ENCODE results near the gene RNF123.
"Not testable (repeated sequence)": the region's sequence is repeated elsewhere in the genome, so short reads cannot be mapped to it uniquely, and the experiment has no call there.

RNF123 gene

DNA sequence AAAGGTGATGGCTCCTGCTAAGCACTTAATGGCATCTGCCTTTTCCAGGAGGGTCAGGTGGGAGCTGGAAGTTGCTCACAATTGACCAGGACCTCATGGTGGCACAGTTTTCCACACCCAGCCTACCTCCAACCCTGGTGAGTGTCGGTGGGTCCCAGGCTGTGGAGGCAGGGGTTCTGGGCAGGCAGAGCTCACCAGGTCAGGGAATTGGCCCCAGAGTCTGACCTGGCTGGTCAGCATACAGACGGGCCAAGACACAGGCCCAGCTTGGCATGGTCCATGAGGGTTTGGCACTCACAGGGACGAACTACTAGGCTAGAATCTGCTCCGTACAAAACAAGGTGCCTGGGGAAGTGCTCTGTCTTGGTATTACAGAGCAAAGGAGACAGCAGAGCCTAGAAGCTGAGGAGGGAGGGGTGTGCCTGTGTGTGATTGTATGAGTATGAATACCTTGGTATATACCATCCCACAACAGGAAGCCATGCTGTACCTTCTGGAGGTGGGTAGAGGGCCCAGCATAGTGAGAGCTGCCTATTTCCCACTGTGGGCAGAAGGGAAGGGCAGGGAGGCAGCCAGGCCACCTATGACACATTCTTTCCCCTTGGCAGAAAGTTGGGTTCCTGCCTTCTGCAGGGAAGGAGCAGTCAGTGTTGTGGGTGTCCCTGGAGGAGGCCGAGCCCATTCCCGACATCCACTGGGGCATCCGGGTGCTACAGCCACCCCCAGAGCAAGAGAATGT lies 8.7 kb upstream of the RNF123 start:
- no peak for DNase-seq (ENCODE audit: low read depth in 2 of 2)

DNA sequence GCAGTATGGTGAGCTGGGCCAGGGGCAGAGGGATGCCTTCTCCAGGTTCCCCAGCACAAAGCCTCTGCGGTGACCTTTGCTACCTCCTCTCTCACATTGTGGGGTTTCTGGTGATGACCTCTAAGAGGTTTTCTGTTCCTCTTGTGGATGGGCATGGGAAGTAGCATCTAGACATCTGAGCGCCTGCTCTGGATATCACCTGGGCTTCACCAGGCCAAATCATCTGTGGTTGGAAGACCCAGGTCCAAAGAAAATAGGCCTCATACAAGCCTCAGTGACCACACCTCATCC lies 8.2 kb upstream of the RNF123 start:
- no peak for DNase-seq (ENCODE audit: low read depth in 2 of 2)

DNA sequence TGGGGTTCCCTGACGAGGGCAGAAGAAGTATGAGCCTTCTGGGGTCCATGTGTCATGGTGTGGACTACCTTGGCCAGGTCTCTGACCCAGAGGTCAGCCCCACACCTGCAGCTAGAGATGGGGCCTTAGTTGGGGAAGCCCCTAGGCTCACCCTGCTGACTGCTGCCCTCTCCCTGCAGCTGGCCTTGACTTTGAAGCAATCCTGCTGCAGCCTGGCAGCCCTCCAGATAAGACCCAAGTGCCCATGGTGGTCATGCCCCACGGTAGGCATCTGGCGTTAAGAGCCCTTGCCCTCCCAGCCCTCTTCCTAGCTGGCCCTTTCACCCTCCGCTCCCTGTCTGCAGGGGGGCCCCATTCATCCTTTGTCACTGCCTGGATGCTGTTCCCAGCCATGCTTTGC lies 7.8 kb upstream of the RNF123 start:
- no peak for DNase-seq (ENCODE audit: low read depth in 2 of 2)

DNA sequence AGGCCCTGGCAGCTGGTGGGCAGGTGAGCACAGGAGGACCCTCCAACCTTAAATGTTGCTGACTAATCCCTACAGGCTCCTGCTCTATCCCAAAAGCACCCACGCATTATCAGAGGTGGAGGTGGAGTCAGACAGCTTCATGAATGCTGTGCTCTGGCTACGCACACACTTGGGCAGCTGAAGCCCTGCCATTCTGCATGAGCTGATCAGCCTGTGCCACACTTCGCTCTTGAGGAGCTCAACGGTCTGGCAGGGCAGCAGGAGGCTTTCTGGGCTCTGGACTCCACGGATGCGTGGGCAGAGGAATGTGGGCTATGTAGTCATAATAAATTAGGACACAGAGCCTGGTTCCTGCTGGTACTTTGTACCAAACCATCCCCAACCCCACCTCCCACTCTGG lies 6.2 kb upstream of the RNF123 start:
- no peak for DNase-seq (ENCODE audit: low read depth in 2 of 2)

DNA sequence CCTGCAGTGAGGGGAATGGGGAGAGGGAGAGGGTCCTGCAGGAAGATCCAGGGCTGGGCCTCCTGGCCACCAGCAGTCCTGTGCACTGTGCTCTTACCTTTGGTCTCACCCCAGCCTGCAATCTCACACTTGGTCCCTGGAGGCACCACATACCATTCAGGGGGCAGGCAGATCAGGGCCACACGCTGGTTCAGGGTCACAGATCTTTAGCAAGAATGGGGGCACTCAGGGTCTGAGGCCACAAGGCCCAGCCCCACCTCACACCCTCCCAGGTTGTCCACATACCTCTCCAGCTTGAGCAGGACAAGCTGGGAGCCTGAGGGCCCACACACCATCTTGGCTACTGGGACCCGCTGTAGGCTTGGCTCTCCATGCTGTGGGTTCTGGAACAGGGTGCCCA lies 4.9 kb upstream of the RNF123 start:
- DNase-seq (ENCODE audit: low read depth in 2 of 2), result not testable (repeated sequence)

DNA sequence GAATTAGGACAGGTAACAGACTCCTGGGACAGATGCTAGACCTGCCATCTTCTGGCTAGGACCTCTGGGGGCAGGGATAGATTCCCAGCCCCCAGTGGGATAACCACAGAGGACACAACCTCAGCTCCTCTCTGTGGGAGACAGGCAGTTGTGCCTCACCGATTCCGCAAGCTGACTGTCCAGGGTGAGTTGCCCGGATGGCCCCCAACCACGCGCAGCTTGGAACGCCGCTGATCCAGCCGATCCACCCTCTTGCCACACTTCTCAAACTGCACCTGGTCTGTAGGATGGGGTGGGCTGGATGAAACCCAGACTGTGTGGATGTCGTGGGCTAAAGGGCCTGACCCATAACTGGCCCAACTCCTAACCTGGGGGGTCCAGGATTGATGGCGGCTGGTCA lies 4.3 kb upstream of the RNF123 start:
- not testable (repeated sequence) for DNase-seq (ENCODE audit: low read depth in 2 of 2)

DNA sequence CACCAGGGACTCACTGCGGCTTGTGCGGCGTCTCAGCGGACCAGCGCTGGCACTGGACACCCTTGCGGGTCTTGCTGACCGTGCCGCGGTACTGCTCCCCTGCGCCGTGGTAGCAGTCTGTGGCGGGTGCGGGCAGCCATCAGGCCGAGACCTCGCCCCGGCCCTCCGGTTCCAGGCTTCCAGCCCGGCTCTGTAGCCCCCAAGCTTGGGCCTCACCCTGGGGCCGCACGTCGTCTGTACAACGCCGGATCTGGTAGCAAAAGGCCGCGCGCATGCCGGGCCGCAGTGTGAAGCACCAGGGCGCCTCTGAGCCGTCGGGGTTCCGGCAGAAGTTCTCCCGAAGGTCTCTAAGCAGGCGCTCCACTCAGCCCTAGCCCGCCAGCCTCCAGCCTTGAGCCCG lies 3.5 kb upstream of the RNF123 start:
- DNase-seq (ENCODE audit: low read depth in 2 of 2), result not testable (repeated sequence)

DNA sequence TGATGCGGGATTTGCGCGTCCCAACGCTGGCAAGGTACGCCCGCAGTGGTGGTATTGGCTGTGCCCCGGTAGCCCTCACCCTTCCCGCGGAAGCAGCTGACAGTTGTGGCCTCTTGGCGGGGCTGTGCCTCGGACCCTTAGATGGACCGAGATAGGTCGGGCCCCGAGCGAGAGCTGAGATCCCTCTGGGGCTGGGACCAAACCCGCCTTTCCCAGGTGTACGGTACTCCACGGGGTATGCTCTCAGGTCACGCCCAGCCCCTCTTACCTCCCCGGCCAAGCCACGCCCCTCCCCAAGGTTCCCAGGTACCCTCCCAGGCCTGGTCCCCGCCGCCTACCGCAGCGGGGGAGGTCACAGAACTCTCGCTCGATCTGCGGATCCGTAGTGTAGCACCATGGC lies 3.0 kb upstream of the RNF123 start:
- DNase-seq (ENCODE audit: low read depth in 2 of 2), result not testable (repeated sequence)

DNA sequence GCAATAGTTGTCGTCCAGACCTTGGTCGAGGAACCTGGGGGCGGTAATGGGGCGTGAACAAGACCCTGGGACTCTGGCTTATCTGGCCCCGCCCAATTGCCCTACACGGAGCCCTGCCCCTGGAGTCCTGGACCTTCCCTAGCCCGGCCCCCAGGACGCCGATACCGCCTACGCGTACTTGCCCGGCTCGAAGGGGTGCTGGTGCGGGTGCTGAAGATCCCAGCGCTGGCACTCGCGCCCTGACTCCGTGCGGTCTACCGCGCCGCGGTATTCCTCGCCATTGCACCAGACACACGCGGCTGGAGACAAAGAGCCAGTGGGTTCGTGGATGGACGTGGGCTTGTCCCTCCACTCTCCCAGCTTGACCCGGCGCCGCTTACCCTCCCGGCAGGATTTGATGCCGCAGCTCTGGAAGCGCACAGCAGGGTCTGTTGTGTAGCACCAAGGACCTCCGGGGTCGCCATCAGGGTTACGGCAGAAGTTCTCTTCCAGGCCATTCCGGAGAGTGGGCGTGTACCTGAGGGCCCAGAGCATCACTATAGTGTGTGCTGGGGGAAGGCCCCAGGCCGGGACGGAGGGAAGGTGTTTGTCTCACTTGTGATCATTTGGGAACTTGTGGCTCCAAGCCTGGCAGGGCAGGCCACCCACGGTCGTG lies 2.5 kb upstream of the RNF123 start:
- peak in 1 of 2 donors; percentile 48 for DNase-seq (ENCODE audit: low read depth in 2 of 2)

DNA sequence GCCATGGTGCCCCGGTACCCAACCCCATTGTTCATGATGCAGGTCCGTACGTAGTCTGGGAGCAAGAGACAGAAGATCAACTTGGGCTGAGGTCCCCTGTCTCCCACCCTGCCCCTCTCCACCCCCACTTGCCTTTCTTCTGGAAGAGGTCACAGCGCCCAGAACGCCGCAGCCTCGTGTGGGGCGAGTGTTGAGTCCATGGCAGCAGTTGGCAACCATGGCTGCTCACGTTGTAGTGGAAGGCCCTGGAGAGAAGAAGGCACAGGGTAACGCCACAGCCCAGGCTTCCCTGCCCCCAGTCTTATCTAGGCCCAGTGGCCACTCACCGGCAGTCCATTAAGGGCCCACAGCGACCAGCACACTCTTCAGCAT lies 1.9 kb upstream of the RNF123 start:
- not testable (repeated sequence) for DNase-seq (ENCODE audit: low read depth in 2 of 2)

DNA sequence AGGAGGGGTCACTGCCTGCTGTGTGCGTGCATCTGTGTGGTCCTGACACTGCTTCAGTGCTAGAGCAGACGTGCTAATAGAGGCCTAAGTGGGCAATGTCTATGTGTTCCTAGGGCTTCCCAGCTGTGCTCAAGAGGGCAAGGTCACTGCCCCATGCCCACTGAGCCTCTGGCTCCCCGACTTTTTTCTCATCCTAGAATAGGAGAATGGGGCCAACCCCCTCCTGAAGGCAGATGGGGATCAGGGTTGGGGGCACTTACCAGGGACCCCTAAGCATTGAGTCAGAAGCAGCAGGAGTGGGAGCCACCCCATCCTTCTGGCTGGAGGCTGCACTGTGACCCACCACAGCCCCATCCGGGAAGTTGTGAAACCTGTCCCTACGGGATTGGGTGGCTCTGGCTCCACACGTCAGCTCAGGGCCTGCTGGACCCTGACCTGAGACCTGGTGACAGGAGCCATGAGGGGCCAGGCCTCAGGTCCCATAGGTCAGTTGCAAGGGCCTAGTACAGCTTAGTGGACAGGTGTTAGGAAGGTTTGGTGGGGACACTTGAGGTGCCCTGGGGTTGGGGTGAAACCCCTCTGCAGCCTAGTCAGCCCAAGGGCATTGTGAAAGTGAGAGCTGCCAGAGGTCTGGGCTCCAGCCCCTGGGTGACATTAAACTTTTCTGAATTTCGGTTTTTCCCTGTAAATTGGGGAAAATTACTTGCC lies 865 bp upstream of the RNF123 start:
- DNase-seq (ENCODE audit: low read depth in 2 of 2), result not testable (repeated sequence)

DNA sequence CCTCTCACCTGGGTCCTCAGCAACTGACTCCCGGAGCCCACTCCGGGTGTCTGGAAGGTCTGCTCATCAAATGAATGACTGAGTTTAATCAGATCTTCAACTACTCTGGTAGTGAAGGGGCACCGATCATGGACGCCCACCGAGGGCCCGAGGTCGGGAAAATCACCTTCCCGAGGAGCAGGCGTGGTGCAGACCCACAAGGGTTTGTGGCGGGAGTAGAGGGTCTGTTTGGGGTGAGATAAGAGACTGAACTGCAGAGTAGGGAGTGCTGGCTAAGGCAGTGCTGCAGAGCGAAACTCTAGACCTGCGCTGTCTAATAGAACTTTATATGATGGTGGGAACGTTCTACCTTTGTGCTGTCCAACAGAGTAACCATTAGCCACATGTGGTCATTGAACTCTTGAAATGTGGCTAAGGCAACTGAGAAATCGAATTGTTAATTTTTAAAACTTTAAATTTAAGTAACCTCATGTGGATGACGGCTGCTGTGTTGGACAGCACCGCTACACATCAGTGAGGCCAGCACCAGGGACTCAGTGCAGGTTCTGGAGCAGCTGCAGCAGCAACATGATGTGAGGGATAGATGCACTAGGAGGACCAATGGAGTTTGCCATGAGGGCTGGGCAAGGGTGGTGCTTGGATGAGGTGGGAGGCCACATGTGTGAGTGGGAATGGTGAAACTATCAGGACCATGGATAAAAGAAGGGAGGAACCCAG lies 709 bp downstream of the RNF123 start:
- DNase-seq (ENCODE audit: low read depth in 2 of 2), result not testable (repeated sequence)

DNA sequence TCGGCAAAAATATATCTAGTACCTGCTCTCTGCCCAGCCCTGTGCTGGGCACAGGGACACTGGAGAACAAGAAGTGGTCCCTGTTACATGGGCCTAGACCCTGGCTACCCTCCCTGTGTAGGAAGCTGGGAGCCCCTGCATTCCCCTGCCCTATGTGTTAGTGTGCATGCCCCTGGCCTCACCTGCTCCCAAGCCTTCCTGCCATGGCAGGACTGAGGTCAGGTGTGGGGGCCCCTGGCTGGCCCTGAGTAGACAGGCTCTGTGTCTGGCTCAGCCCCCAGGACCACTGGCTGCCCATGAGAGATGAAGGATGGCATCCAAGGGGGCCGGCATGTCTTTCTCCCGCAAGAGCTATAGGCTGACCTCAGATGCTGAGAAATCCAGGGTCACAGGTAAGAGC lies 1.5 kb downstream of the RNF123 start:
- DNase-seq (ENCODE audit: low read depth in 2 of 2), result not testable (repeated sequence)

DNA sequence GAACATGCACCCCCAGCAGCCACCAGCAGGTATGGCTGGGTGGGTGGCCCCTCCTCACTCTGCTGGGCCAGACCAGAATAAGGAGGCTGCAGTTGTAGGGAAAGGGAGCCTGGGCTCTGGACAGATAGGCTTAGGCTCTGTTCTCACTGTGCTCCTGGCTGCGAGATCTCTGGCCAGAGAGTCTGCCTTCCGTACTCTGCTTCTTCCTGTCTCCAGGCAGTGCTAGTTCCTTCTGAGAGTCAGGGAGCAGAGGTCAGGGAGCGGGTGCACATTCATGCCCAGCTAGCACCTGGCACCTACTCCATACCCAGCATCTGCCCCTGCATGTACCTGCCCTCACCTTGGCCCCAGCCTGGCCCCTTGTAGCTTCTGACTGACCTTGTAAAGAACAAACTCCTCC lies 2.1 kb downstream of the RNF123 start:
- DNase-seq (ENCODE audit: low read depth in 2 of 2), result not testable (repeated sequence)

DNA sequence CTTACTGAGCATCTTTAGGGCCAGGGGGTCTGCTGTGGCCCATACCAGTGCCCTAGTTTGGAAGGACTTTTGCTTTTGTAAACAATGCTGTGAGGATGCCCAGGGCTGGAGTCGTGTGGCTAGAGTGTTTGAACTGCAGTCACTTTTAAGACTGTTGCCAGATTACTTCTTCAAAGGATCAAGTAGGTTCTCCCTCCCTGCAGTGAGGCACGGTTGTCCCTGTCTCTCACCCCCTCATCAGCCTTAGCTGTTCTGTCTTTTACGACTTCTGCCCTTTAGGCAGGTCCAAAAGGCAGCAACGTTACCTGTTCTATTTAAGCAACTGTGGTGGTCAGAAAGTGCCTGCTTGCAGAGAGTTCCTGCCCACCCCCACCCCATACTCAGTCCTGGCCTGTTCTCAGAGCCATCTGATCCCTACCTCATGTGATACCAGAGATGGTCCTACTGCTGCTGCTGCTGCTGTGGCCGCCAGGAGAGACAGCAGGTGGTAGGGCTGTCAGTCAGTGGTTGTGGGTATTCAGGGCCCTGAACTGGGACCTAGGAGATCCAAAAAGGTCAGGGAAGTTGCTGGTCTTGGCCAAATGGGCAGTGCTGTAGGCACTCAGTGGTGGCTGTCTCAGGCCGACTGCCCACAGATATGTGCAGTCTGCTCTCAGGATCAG lies 5.2 kb downstream of the RNF123 start:
- DNase-seq (ENCODE audit: low read depth in 2 of 2), result not testable (repeated sequence)

DNA sequence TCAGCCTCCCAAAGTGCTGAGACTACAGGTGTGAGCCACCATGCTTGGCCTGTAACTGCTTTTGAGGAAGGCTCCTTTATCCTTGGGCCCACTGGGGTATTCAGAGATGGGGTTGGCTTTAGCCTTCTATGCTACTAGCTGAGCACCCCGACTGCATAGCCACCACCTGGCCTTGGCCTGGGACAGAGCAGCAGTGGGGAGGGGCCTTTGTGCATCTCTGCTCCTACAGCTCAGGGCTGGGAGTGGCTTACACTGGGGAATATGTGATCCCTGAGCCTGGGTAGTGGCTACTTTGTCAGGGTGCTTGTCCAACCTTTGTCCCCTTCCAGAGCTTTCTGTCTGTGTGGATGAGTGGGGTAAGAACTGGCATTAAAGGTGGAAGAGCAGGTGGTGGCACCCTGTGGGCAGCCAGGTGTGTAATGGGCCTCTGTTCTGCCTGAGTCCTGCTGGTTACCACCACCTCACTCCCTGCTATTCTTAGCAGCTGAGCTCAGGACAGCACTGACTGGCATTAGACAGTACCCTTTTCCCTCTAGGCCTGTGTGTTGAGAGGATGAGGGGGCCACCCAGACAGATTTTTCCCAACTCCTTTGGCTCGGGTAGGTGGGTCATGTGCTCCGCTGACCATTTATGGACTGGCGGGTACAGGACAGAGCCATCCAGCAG lies 6.1 kb downstream of the RNF123 start:
- not testable (repeated sequence) for DNase-seq (ENCODE audit: low read depth in 2 of 2)

DNA sequence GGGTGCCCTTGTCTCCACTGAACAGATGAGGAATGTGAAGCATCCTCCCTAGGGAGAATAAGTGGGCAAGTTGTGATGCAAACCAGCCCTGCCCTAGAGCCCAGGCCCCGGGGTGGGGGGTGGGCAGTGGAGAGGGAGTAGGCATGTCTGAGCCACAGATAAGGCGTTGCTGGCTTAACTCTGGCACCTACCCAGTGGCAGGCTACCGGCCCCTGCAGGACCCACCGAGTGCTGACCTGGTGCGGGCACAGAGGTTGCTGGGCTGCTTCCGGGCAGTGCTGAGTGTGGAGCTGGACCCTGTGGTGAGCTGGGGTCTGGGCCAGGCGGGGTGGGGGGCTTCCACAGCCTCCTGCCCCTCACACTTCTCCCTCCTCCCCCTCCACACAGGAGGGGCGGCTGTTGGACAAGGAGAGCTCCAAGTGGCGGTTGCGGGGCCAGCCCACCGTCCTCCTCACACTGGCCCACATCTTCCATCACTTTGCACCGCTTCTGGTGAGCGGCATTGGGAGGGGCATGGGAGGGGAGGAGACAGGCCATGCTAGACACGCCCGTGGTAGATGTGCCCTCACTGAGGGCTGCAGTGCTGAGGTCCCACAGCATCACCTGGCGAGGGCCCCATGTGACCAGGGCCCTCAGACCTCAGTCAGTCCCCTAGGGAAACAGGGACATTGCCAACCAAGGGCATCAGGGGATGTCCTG lies 10.1 kb downstream of the RNF123 start:
- no peak for DNase-seq (ENCODE audit: low read depth in 2 of 2)

DNA sequence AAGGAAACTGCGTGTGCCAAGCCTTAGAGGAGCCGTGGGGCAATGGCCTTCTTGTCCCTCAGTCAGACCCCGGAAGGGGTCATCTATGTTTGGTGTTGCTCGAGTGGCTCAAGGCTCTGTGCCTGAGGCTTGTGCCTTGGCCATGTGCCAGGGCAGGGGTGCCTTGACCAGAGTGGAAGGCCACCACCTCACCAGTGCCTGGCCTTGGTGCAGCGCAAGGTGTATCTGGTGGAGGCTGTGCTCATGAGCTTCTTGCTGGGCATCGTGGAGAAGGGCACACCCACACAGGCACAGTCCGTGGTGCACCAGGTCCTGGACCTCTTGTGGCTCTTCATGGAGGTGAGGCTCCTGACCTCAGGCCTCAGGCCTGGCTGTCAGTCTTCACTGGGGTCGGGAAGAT lies 10.7 kb downstream of the RNF123 start:
- DNase-seq (ENCODE audit: low read depth in 2 of 2), result no peak

DNA sequence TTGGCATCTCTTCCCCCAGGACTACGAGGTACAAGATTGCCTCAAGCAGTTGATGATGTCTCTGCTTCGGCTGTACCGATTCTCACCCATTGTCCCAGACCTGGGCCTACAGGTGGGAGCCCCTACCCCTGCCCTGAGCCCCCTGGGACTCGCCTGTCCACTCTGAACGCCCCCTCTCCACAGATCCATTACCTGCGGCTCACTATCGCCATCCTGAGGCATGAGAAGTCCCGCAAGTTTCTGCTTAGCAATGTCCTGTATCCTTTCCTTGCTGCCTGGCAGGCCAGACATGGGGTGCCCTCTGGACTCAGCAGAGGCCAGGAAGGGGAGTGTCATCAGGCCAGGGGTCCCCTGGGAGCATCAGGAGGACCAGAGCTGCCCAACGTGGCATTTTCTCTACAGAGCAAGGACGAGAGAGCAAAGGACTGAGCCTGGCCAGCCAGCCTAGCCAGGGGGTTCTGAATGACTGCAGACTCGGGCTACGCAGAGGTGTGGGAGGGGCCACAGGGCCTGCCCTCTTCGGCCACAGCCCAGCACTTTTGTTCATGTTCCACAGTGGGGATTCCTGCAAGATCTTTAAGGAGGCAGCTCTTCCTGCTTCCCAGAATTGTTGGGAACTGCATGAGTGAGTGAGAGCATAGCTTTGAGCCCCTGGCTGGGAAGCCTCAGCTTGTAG lies 11.2 kb downstream of the RNF123 start:
- no peak for DNase-seq (ENCODE audit: low read depth in 2 of 2)

DNA sequence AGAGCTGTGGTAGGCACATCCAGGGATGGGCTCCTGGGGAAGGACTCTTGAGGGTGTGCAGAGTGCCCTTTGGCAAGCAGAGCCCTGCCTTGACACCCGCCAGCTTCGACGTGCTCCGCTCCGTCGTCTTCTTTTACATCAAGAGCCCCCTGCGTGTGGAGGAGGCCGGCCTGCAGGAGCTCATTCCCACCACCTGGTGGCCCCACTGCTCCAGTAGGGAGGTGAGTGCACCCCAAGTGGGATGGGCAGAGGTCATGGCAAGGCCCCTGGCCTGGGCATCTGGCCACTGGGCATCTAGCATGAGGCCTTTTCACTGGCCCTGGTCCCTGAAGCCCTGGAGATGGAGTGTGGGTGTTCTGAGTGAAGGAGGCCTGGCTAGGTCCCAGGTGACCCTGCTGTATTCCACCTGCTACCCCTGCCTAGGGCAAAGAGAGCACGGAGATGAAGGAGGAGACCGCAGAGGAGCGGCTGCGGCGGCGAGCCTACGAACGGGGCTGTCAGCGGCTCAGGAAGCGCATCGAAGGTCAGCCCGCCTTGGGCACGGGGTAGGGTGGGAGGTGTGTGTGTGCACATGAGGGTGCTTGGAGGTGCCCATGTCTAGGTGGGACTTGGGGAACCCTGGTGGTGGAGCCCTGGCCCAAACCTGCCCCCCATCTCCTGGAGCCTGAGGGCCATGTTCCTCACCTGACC lies 12.2 kb downstream of the RNF123 start:
- no peak for DNase-seq (ENCODE audit: low read depth in 2 of 2)

All from activated CD4-positive, alpha-beta T cell treated with anti-CD3 and anti-CD28 coated beads for 24 hours (primary cell).